GM19467 (cell line): ENCODE results near the gene TBX1.

Source experiments
- ATAC-seq: cut with Tn5 transposase; IDR thresholded peaks from one replicate; pipeline ENCODE4 v1.9.1; 2021; ENCODE audit warnings: mild to moderate bottlenecking, moderate library complexity; ENCODE audit not compliant: unreplicated experiment

TBX1 gene

DNA sequence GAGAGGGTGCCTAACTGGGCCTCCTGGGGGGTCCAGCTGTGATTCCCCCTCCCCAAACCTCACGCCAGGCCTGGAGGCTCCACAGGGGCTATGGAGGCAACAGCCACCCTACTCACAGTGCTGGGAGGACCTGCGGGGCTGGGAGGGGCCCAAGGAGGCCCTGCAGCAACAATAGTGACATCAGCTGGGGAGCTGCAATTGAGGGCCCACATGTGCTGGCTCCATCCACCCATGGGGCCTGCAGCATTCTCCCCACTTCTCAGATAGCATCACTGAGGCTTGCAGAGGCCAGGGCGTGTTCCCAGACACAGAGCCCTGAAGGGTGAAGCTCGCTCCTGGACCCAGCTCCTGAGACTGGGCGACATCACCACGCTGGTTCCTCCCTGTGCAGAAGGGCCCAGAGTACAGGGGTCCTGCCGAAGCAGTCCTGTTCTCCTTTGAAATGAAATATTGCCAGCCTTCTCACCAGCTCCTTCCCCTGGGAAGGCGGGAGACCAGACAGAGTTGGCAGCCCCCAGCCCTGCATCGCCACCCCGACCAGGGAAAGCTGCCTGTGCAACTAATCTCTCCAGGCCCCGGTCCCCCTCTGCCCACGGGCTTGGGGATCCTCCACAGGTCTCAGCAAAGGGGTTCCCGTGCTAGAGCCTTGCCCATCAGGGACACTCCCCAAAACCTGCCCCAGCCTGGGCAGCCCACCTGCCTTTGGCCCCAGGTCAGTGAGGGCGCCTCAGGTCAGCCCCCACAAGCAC lies 8.9 kb upstream of the TBX1 start:
- no peak for ATAC-seq

DNA sequence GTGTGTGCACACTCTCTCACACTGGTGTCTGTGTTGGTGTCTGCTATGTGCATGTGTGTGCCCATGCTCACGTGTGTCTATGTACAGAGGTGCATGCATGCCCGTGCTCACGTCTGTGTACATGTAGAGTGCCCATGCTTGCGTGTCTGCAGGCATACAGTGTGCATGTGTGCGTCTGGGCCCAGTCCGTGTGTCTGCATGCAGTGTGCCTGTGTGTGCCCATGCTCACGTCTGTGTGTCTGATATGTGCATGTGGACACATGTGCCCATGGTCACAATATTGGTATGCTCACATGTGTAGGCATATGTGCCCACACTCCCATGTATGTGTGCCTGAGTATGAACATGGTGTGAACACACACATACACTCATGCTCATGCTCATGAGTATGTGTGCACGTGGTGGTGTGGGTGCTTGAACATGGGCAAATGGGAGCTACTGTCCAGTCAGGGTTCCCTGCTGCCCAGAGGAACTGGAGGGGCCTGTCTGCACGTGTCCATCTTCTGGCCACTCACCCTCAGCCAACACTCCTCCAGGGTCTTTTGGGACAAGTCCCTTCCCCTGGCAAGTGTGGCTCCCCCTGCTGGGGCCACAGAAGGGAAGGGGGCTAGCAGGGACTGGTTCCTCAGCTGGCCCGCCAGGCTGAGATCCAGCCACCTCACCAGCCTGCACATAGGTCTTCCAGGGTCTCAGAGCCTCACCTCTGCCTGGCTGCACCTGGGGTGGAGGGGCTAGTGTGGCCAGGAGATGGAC lies 7.3 kb upstream of the TBX1 start:
- ATAC-seq = no peak

DNA sequence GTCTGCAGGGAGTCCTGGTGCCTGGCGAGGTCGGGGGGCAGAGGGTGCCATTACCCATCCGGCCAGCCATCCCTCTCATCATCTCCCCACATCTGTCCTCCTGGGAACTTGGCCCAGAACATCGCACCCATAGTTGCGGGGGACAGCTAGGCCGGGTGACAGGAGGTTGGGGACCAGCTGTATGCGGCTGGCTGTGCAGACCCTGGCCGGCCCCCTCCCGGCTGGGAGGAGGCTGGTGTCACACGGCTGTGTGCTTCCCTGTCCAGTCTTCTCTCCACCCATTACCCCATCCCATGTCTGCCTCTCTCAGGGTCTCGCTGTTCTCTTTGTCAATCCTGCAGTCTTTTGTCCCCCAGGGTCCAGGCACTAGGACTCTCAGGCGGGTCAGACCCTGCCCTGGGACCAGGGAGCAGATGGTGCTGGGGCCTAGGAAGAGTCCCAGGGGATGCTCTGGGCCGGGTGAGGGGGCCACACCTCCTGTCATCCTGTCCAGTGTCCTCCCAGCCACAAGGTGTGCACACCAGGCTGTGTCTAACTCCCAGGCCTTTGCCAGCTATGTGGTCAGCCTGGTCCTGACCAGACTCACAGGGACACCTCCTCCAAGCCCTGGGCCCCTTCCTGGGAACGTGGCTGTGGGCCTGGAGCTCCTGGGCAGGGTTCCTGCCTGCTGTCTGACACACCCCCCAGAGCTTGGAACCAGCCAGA lies 6.4 kb upstream of the TBX1 start:
- ATAC-seq = no peak

DNA sequence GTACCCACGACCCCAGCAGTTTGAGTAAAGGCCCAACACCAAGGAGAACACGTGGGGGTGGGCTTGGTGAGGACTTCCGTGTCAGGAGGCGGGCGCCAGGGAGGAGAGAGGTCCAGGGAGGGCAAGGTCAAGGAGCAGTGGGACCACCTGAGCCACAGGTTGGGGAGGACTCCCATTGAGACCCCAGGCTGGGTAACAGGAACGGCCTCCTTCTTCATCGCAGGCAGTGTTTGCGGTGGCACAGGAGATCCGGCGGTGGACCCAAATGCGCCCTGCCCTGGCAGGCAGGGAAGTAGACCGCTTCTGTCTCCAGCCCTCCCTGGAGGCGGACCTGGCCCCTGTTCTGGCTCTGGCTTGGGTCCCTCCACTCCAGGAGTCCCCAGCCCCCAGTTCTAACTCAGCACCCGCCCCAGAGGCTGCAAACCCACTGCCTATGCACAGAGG lies 5.9 kb upstream of the TBX1 start:
- ATAC-seq = no peak

DNA sequence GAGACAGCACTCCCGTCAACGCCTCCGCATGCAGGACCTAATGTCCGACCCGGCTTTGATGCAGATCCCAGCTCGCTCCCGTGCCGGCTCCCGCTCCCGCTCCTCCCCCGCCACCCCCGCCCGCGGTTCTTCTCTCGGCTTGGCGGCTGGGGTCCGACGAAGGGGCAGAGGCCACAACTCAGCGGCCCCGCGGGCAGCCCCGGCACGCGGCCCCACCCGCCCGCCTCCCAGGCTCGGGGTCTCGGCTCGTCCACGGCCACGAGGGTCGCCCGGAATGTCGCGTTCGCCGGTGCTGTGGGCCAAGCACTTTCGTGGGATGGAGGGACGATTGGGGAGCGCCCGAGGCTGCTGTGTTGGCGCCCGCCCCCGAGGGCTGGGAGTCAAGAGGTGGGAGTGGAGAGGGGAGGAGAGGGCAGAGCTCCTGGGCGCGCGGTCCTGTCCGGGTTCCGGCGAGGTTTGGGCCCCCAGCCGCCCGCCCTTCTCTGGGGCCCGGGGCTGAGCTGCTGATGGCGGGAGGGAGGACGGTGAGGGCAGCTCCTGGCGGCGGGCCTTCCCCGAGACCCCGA lies 5.3 kb upstream of the TBX1 start:
- no peak for ATAC-seq

DNA sequence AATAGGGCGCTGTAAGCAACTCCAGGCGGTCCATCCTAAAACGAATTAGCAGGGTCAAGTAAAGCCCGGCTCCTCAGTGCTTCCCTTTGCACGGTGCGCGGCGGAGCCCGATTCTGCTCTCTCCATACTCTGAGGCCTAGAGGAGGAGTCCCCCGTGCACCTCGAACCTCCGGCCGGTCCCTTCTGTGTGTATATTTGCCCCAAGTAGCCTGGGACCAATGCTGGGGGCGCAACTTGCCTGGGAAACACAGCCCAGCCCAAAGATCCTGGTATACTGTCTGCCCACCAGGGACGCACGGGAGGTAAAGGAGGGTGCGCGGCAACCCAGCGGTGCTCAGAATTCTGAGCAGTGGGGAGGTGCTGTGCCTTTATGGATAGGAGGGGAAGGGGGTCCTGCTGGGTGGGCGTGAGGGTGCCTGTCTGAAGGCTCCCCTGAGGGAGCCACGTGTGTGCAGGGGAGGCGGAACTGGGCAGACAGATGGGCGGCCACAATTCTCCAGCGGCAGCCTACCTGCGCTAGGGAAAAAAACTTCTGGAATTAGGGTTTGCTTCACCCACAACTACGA lies 4.8 kb upstream of the TBX1 start:
- no peak for ATAC-seq

DNA sequence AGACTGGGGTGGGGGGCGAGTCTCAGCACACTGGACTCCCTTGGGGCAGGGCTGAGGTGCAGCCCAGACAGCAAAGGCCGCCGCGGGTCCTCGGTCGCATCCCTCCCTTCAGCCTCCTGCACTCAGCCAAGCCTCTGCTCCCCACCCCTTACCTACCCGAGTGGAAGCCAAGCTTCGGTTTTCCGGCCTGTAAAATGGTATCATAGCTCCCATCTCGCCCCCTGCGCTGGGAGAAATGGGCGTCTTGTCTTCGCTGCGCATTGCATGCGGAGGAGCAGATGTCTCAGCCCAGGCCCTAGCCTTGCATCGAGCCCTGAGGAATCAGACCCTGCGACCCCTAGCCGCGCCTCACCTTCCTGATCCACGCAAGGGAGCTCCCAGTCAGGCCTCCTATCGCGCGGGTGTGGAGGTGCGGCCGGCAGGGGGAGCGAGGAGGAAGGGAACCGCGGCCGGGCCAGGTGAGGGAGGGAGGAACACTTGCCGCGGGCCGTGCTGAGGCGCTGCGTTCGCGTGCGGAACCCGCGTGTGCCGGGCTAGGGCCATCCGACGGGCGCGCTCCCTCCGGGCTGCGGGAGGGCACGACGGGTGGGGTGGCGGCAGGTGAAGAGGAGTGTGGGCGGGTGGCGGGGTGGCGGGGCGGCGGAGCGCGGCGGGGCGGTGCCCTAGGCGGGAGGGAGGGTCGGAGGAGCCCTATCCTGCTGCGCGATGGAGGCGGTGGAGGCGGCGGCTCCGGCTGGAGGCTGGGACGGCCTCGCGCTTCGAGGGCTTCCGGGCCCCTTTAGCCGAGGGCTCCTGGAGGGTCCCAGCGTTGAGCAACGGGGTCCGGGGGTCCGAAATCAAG lies 4.1 kb upstream of the TBX1 start:
- no peak for ATAC-seq

DNA sequence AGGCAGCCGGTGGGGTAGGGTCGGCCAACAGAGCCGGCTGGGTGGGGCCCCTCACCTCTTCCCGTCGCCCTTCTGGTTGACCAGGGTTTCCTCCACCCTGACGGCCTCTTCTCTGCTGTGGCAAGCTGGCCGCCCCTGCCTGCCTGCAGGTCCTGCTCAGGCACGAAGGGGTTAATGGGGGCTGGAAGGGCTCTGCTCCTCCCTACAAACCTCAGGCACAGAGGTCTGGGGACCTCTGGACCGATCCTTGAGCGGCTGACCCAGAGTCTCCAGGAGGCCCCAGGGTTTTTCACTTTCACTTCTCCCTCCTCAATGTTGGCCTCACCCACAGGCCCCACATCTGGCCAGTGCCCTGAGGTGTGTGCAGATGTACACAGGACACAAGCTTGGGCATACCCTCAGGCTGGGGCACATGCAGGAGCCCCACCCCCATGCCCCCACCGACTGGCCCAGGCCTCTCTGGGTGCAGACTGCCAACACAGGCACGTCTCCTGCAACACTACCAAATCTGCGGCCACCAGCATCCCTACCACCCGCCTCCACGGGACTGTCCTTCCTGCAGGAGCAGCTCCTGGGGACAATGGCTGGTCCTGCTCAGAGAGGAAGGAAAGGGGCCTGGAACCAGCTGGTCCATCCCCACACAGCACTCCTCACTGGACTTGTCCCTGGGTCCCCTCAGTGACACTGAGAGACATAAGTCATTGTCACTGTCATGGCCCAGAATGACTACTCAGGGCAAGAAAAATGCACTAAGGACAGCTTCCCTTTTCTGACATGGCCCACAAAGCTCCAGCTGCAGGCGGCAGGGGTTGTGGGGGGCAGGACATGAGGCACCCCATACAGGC lies 3.2 kb upstream of the TBX1 start:
- ATAC-seq = no peak

DNA sequence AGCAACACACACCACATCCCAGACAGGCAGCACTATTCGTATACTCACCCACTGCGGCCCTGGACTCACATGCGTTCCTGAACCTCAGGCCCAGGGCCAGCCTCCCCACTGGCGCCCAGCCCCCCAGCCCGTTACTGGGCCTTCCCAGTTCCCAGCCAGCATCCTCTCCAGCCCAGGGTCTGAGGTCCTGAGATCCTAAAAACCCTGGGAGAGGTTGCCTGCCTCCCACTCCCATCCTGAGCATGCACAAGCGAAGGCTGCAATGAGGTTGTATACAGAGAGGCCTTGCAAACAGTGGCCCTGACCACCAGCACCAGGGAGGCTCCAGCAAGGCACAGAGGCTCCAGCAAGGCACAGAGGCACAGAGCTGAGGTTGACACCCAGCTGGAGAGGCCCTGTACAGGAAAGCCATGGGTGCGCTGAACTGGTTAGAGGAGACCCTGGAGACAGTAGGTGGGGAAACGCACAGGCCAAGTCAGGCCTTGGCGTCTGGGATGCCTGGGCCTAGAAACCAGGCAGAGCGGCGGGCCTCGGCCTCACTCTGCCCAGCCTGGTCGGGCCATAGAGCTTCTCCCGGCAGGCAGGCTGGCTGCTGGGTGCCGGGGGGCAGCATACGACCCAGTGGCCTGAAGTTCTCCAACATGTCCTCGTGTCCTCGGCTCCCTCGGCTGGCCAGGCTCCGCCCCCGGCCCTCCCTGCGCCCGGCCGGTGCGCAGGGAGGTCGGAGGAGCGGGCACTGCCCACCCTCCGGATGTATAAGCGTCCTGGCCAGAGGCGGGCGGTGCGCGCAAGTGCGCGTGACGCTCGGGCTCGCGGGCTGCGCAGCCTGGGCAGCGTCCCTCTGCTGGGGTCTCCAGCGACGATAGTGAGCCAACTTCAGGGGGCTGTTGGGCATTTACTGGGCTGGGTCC lies 2.3 kb upstream of the TBX1 start:
- ATAC-seq = no peak

DNA sequence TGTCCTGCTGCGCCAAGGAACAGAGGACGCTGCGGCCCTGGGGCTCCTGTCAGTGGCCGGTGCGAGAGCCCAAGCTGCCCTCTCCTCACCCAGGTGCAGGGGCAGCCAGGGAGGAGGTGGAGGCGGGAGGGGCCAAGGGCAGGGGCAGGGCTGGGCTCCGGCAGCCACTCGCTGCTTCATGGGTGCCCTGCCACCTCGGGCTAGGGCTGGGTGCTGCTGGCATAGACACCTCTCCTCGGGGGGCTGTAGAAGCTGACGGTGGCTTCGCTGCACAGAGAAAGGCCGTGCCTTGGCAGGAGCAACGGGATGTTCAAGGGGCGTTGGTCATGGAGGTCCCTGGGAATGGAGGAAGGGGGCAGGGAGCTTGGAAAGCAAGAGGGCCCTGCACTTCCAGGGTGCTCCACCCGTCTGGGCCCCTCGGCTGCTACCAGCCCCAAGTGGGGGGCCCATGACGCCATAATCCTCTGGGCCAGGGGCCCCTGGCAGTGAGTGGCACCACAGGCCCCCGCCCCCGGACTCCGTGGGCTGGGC lies 1.6 kb upstream of the TBX1 start:
- ATAC-seq = no peak

DNA sequence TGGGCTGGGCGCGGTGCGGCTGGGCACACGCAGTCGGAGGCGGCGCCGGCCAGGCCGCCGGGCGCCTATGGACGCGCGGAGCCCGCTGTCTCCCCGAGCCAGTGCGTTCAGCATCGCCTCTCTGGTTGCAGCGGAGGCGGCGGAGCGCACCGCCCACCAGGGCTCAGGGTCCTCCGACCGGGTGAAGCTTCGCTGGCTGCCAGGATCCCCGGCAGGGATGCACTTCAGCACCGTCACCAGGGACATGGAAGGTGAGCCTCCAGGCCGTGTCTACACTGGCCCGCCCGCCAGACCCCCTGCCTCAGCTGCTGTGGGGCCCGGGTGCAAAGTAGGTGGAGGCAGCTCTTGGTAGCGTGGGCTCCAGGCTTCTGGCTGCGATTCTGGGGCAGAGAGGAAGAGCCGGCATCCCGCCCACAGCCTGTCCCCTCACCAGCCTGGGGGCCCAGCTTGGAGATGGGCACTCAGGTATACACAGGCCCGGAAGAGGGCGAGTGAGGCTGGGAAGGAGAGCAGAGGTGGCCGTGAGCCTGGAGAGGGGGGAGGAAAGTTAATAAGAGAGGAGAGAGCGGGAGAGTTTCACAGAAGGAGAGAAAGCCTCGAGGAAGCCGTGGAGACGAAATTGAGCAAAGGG lies 1.0 kb upstream of the TBX1 start:
- ATAC-seq = no peak

DNA sequence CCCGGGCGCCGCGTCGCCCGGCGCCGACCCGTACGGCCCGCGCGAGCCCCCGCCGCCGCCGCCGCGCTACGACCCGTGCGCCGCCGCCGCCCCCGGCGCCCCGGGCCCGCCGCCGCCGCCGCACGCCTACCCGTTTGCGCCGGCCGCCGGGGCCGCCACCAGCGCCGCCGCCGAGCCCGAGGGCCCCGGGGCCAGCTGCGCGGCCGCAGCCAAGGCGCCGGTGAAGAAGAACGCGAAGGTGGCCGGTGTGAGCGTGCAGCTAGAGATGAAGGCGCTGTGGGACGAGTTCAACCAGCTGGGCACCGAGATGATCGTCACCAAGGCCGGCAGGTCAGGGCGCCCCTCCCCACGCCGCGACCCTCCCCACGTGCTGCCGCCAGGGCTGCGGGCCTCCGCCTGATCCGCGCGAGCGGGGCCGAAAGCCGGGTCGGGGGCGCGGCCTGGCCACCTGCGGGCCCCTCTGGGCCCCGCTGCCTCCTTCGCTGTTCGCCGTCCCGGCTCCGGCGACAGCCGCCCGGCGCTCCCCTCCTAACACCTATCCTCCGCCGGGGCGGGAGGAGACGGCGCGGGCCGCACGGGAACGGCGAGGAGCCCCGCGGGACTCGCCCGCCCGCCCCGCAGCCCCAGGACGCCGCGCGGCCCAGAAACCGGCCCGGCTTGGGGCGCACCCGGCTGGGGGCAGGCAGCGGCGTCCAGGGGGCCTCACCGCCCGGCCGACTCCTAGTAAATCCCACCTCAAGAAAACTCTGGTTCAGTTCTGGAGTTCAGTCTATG lies 560 bp downstream of the TBX1 start:
- ATAC-seq = no peak

DNA sequence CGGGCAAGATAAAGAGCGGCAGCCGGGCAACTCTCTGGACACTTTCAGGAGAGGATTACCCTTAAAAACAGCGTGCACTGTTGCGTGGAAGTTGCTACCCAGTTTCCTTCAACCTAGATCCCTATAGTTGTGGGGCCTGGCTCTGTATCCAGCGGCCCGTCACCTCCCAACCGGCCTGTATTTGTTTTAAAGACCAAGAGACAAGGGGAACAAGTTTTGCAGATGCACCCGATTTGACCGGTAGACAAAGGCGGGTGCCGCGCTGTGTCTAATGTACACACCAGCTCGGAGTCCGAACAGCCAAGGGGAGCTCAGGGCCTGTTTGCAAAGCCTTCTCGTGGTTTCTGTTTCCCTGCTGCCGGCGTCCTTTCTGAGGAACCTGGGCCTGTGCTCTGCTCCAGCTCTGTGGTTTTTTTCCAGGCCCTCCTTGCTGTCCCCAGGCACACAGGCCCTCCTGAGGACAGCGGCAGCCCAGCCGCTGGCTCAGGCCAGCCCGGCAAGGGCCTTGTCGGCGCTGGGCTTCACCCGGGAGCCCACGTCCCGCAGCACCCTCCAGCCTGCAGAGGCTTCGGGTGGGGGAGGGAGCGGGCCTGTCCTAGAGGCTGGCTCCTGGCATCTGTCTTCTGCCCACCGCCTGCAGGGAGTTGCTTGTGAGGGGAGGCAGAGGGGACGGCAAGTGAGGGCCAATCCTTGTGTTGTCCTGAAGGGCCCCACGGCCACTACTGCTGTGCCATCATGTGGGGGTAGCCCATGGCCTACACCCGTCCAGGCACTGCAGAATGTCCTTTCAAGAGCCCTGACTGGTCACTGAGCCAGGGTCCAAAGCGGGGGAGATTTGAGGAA lies 1.4 kb downstream of the TBX1 start:
- ATAC-seq = no peak

DNA sequence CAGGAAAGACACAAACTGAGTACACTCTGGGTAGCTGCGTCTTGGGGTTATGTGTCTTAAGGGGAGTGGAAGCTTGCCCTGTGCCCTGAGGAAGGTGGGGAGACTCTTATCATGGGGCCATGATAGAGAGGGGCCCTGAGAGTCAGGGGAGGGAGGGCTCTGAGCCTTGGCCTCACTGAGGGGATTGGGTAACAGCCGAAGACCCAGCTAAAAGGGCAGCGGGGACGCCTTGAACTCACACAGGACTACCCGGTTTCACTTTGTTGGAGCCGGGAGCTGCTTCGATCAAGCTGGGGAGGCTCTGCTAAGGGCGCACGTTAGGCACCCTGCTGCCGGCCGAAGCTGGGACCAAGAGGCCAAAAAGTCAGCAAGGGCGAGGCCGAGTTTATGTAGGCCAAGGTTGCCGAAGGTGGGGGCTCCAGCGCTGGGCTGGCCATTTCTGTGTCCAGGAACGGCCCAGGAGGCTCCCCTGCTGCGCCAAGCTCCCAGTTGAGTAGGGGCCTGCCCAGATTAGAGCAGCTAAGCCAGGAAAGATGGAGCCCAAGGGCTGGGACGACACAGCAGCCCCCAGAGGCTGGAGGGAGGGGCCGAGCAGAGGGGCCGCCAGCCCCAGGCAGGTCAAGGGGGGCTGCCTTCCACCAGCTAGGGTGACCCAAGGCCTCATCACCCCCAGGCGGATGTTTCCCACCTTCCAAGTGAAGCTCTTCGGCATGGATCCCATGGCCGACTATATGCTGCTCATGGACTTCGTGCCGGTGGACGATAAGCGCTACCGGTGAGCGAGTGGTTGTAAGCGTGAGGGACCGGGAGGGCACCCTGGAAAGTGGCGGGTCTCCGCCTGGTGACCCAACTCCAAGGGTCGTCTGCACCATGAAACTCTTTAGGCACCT lies 2.2 kb downstream of the TBX1 start:
- no peak for ATAC-seq
